Measurements from ENCODE around the gene NTHL1. TPM values are rescaled to one million over a fixed set of nuclear protein-coding genes. Genes with fewer than 3 reads are reported as not detected.
"Not testable (repeated sequence)": the region's sequence is repeated elsewhere in the genome, so short reads cannot be mapped to it uniquely, and the experiment has no call there.

The NTHL1 gene
- total and polyA plus RNA-seq, 3 donors from 2014 or later = 18.0 to 35.6 (median 24.6) TPM

DNA sequence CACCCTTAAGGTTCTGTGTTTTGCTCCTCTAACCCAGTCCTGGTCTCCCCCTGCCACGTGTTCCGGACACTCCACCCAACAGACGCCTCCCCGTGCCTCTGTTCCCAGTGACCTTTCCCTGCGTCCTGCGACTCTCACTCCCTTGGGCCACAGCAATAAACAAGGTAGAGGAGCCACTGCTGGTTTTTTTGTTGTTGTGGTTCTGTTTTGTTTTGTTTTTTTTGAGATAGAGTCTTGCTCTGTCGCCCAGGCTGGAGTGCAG lies 31.8 kb downstream of the NTHL1 start:
- Histone ChIP-seq H3K9me3 (no peaks in the 10 kb centered on the region), H3K36me3 (ENCODE audit: low read depth, missing control alignments) (no peaks in the 10 kb centered on the region), H3K27ac (no peak overlapping the region), H3K4me3 (no peak overlapping the region), H3K4me1 (peaks cover 6% of the 10 kb centered on the region), H3K27me3 (no peaks in the 10 kb centered on the region)
- no peak for TF ChIP-seq POLR2A (IDR thresholded peaks at IDR 0.05)
- TF ChIP-seq CTCF (IDR thresholded peaks at IDR 0.05) = no peak
- intact Hi-C loops (cut with DNase I; ENCODE audit: low total_unique reads) = no loop called here
- WGBS, 2 donors = 84 to 87% methylated on average over 7 of the region's 7 CpGs
- DNase-seq = no peak

GRCh38 chr16:2015117-2015946 lies 32.3 kb downstream of the NTHL1 start:
- TF ChIP-seq CTCF (IDR thresholded peaks at IDR 0.05) (no peak), POLR2A (IDR thresholded peaks at IDR 0.05) (no peak)
- WGBS, 2 donors = 93% methylated on average over 20 to 24 of the region's 24 CpGs
- H3K27me3 ChIP-seq = no peaks in the 10 kb centered on the region
- no peaks in the 10 kb centered on the region for H3K9me3 ChIP-seq
- no peak overlapping the region for H3K27ac ChIP-seq
- DNase-seq = no peak
- no peak overlapping the region for H3K4me3 ChIP-seq
- no peaks in the 10 kb centered on the region for H3K36me3 ChIP-seq (ENCODE audit: low read depth, missing control alignments)
- peaks cover 6% of the 10 kb centered on the region for H3K4me1 ChIP-seq
- intact Hi-C loops (cut with DNase I; ENCODE audit: low total_unique reads) = no loop called here

GRCh38 chr16:2013527-2013926 lies 34.1 kb downstream of the NTHL1 start:
- 83 to 89% methylated on average over 13 to 15 of the region's 15 CpGs for WGBS, 2 donors
- Histone ChIP-seq H3K9me3 (no peaks in the 10 kb centered on the region), H3K4me1 (peaks cover 12% of the 10 kb centered on the region), H3K36me3 (ENCODE audit: low read depth, missing control alignments) (no peaks in the 10 kb centered on the region), H3K27ac (no peak overlapping the region), H3K27me3 (no peaks in the 10 kb centered on the region), H3K4me3 (no peak overlapping the region)
- DNase-seq = no peak
- no peak for TF ChIP-seq CTCF (IDR thresholded peaks at IDR 0.05)
- TF ChIP-seq POLR2A (IDR thresholded peaks at IDR 0.05) = no peak
- intact Hi-C loops (cut with DNase I; ENCODE audit: low total_unique reads) = no loop called here

GRCh38 chr16:2011726-2012125 lies 35.9 kb downstream of the NTHL1 start:
- H3K27ac ChIP-seq; H3K27me3 ChIP-seq; intact Hi-C loops (cut with DNase I; ENCODE audit: low total_unique reads); H3K36me3 ChIP-seq (ENCODE audit: low read depth, missing control alignments); H3K4me3 ChIP-seq; DNase-seq; H3K9me3 ChIP-seq: not testable (repeated sequence)
- 84 to 89% methylated on average over 9 of the region's 9 CpGs for WGBS, 2 donors
- H3K4me1 ChIP-seq = peaks cover 27% of the 10 kb centered on the region

DNA sequence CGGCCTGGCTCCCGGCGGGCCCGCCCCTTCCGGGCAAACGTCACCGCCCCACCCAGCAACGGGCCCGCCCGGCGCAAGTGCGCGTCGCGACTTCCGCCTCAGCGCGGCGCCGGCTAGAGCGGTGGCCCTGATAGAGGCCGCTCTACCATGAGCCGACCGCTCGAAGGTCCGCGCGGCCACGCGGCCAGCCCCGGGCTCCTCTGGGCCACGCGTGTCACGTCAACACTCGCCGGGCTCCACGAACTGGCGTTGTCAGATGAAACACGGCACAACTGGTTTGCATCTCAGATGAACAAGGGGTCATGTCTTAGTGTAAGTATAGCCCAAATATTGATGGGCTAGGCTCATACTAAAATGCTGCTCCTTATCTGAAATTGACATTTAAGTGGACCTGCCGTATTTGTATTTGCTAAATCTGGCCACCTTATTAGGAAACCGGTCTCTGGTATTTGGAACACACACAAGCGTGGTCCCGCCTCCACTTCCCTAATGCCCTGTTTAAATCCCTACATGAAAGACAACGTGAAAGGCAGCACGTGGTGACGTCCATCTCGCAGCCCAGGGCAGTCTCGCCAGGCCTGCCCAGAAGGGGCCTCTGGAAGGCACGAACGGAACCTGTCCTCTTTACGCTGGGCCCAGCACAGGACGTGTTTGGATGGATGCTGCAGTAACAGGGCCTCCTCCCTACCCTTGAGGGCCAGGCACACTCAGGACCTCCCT lies 37.7 kb downstream of the NTHL1 start, which contains the start of gene ZNF598:
TSS of gene ZNF598 (minus strand) at position 31 of the 720 bp plus-strand sequence.
- Histone ChIP-seq H3K4me1 (peaks cover 32% of the 10 kb centered on the region), H3K9me3 (no peaks in the 10 kb centered on the region), H3K36me3 (ENCODE audit: low read depth, missing control alignments) (no peaks in the 10 kb centered on the region), H3K27me3 (no peaks in the 10 kb centered on the region), H3K4me3 (peak within 1 kb of the TSS; percentile 80 to 83), H3K27ac (peak within 1 kb of the TSS; percentile 51 to 86)
- TF ChIP-seq POLR2A (IDR thresholded peaks at IDR 0.05) (peak; percentile 20), CTCF (IDR thresholded peaks at IDR 0.05) (no peak)
- WGBS, 2 donors = 2% methylated on average over 21 to 49 of the region's 52 CpGs
- peak; percentile 87 for DNase-seq
- intact Hi-C loops (cut with DNase I; ENCODE audit: low total_unique reads) = no loop called here

Data from testis (tissue), 3 donors.